Upper lobe of right lung (tissue), 1 donor: ENCODE measurements around the gene TPST1. TPM values are rescaled to one million over a fixed set of nuclear protein-coding genes. Genes with fewer than 3 reads are reported as not detected.
A peak's percentile ranks its signal among the peaks of the same experiment; 100 is the strongest.
"Not testable (repeated sequence)": the region's sequence is repeated elsewhere in the genome, so short reads cannot be mapped to it uniquely, and the experiment has no call there.

Experiments
- ATAC-seq: fragments of 200-7000 bp; cut with Tn5 transposase; one replicate; pipeline ENCODE4 v1.9.1; 2020; ENCODE audit warnings: mild to moderate bottlenecking, moderate library complexity
- DNase-seq: peaks from one replicate; pipeline ENCODE4 v3.0.0-alpha.2; 2020
- H3K27ac ChIP-seq: fragments of 200-600 bp; one replicate; pipeline ENCODE4 v1.8.0; 2022
- H3K27me3 ChIP-seq: fragments of 200-600 bp; one replicate; pipeline ENCODE4 v1.8.0; 2022; ENCODE audit warnings: mild to moderate bottlenecking
- H3K36me3 ChIP-seq: fragments of 200-600 bp; one replicate; pipeline ENCODE4 v1.8.0; 2022
- H3K4me1 ChIP-seq: fragments of 200-600 bp; one replicate; pipeline ENCODE4 v1.8.0; 2022
- H3K4me3 ChIP-seq: fragments of 200-600 bp; one replicate; pipeline ENCODE4 v1.8.0; 2022; ENCODE audit warnings: mild to moderate bottlenecking
- H3K9me3 ChIP-seq: fragments of 200-600 bp; one replicate; pipeline ENCODE4 v1.8.0; 2022
- intact Hi-C: fragments of 100-400 bp; cut with DNase I; formaldehyde crosslinking; loops from one replicate; pipeline ENCODE4 v1.11.0; 2022
- total RNA-seq: library from RNA; stranded (reverse); fragmentation: NEBNext Ultra II Directional; extraction: Animal tissue kit (Norgen Biotek cat#: 25700); gene quantifications from one replicate; pipeline ENCODE4 v1.2.1, GENCODE V29; 2021
- TF ChIP-seq, protein P1 (sequence below): fragments of 200-600 bp; IDR thresholded peaks from one replicate; pipeline ENCODE4 v1.8.0; 2022; ENCODE audit warnings: antibody characterized with exemption
- donor health status: DM: no; HTN: yes; CAD: no; lungs with severe emphysema.

The TPST1 gene
- total RNA-seq, 1 donor from 2014 or later, result 20.1 TPM

- DNase-seq, H3K9me3 ChIP-seq, intact Hi-C loops, H3K4me3 ChIP-seq, H3K27ac ChIP-seq, H3K36me3 ChIP-seq, H3K27me3 ChIP-seq, ATAC-seq, H3K4me1 ChIP-seq: not testable (repeated sequence)
These were observed 190.9 kb downstream of the TPST1 start for GRCh38 chr7:66396052-66396451.

- DNase-seq, H3K27me3 ChIP-seq, H3K36me3 ChIP-seq, H3K4me3 ChIP-seq, intact Hi-C loops, H3K9me3 ChIP-seq, ATAC-seq, H3K27ac ChIP-seq, H3K4me1 ChIP-seq: not testable (repeated sequence)
These were observed 193.7 kb downstream of the TPST1 start for GRCh38 chr7:66398841-66399240.

GRCh38 chr7:66399566-66399965 is 194.4 kb downstream of the TPST1 start:
- no peak for DNase-seq
- H3K9me3 ChIP-seq, result no peaks in the 10 kb centered on the region
- TF ChIP-seq, protein P1, sequence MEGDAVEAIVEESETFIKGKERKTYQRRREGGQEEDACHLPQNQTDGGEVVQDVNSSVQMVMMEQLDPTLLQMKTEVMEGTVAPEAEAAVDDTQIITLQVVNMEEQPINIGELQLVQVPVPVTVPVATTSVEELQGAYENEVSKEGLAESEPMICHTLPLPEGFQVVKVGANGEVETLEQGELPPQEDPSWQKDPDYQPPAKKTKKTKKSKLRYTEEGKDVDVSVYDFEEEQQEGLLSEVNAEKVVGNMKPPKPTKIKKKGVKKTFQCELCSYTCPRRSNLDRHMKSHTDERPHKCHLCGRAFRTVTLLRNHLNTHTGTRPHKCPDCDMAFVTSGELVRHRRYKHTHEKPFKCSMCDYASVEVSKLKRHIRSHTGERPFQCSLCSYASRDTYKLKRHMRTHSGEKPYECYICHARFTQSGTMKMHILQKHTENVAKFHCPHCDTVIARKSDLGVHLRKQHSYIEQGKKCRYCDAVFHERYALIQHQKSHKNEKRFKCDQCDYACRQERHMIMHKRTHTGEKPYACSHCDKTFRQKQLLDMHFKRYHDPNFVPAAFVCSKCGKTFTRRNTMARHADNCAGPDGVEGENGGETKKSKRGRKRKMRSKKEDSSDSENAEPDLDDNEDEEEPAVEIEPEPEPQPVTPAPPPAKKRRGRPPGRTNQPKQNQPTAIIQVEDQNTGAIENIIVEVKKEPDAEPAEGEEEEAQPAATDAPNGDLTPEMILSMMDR, result no peak
- no peak overlapping the region for H3K4me3 ChIP-seq
- no peaks in the 10 kb centered on the region for H3K4me1 ChIP-seq
- H3K27me3 ChIP-seq, result no peaks in the 10 kb centered on the region
- intact Hi-C loops, result no loop called here
- H3K36me3 ChIP-seq, result peaks cover 3% of the 10 kb centered on the region
- no peak for ATAC-seq
- H3K27ac ChIP-seq, result no peak overlapping the region

GRCh38 chr7:66400400-66400799 is 195.3 kb downstream of the TPST1 start:
- H3K27me3 ChIP-seq, result no peaks in the 10 kb centered on the region
- H3K9me3 ChIP-seq, result no peaks in the 10 kb centered on the region
- H3K36me3 ChIP-seq, result peaks cover 3% of the 10 kb centered on the region
- no peak overlapping the region for H3K27ac ChIP-seq
- intact Hi-C loops, result no loop called here
- H3K4me1 ChIP-seq, result no peaks in the 10 kb centered on the region
- TF ChIP-seq, protein P1, result no peak
- no peak for ATAC-seq
- DNase-seq, result no peak
- H3K4me3 ChIP-seq, result no peak overlapping the region

- DNase-seq, H3K36me3 ChIP-seq, H3K4me3 ChIP-seq, H3K9me3 ChIP-seq, H3K4me1 ChIP-seq, intact Hi-C loops, H3K27me3 ChIP-seq, H3K27ac ChIP-seq, ATAC-seq: not testable (repeated sequence)
These were observed 196.0 kb downstream of the TPST1 start for GRCh38 chr7:66401126-66401525.

- intact Hi-C loops, H3K9me3 ChIP-seq, H3K4me3 ChIP-seq, H3K27ac ChIP-seq, DNase-seq, H3K36me3 ChIP-seq, ATAC-seq, H3K27me3 ChIP-seq, H3K4me1 ChIP-seq: not testable (repeated sequence)
These were observed 196.8 kb downstream of the TPST1 start for GRCh38 chr7:66401932-66402331.

DNA sequence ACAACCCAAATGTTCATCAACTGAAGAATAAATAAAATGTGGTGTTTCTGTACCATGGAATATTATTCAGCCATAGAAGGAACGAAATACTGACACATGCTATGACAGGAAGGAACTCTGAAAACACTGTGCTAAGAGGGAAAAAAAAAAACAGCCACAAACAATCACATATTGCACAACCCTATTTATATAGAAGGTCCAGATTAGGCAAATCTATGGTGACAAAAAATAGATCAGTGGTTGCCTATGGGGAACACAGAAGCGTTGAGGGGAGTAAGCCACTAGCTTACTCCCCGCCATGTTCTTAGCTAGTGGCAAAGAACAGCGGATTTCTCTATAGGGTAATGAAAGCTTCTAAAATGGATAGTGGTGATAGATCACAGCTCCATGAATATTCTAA is 198.4 kb downstream of the TPST1 start:
- TF ChIP-seq, protein P1, result no peak
- Histone ChIP-seq H3K9me3 (no peaks in the 10 kb centered on the region), H3K36me3 (peaks cover 3% of the 10 kb centered on the region), H3K27ac (no peak overlapping the region), H3K27me3 (no peaks in the 10 kb centered on the region), H3K4me1 (no peaks in the 10 kb centered on the region), H3K4me3 (no peak overlapping the region)
- intact Hi-C loops, result no loop called here
- DNase-seq (no peak), ATAC-seq (no peak)

DNA sequence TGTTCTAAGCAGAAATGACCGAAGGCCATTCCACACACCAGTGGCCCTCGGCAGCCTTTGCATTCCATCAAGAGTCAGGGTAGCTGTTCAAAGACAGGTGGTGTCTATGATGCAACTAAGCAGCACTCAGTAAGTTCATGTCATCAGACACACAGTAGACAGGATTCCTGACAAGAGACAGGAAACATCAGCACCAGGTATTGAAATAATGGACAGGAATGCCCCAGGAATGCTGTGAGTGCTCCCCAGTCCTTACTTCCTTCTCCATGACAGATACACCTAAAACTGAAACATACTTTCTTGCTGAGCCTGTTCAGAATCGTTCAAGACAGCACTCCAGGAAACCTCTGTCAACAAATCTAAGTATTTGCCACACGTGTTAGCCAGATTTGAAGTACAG is 204.4 kb downstream of the TPST1 start:
- peaks cover 9% of the 10 kb centered on the region for H3K4me1 ChIP-seq
- no peak overlapping the region for H3K27ac ChIP-seq
- no peaks in the 10 kb centered on the region for H3K36me3 ChIP-seq
- intact Hi-C loops, result no loop called here
- ATAC-seq (peak; percentile 57), DNase-seq (no peak)
- no peaks in the 10 kb centered on the region for H3K27me3 ChIP-seq
- no peaks in the 10 kb centered on the region for H3K9me3 ChIP-seq
- TF ChIP-seq, protein P1, result no peak
- no peak overlapping the region for H3K4me3 ChIP-seq
